Activated CD4-positive, alpha-beta T cell treated with anti-CD3 and anti-CD28 coated beads for 36 hours (primary cell): ENCODE data around the gene TLX3. TPM values are rescaled to one million over a fixed set of nuclear protein-coding genes. Genes with fewer than 3 reads are reported as not detected.
A peak's percentile ranks its signal among the peaks of the same experiment; 100 is the strongest.

ENCODE experiments used
- ATAC-seq: fragments of 200-7000 bp; cut with Tn5 transposase; one replicate; pipeline ENCODE4 v1.10.0; 2021; ENCODE audit warnings: mild to moderate bottlenecking, moderate library complexity
- CTCF ChIA-PET: fragments of 350-600 bp; sonication (Branson Sonifier 250); formaldehyde crosslinking; loops from one replicate; lab custom pipeline; 2021; ENCODE audit warnings: antibody characterized with exemption; lab: Charles Lee
- POLR2A ChIA-PET: fragments of 350-600 bp; sonication (Branson Sonifier 250); formaldehyde crosslinking; loops from one replicate; lab custom pipeline; 2021; ENCODE audit warnings: antibody characterized with exemption, inconsistent platforms; lab: Charles Lee
- DNase-seq: peaks from one replicate; pipeline ENCODE4 v3.0.0-alpha.2; 2020
- H3K27ac Mint-ChIP-seq: one replicate; pipeline ENCODE4 v1.8.0; 2021; ENCODE audit warnings: mixed read lengths
- H3K27me3 Mint-ChIP-seq: one replicate; pipeline ENCODE4 v1.8.0; 2021; ENCODE audit warnings: mixed read lengths
- H3K36me3 Mint-ChIP-seq: one replicate; pipeline ENCODE4 v1.8.0; 2021; ENCODE audit warnings: low read depth, mixed read lengths
- H3K4me1 Mint-ChIP-seq: one replicate; pipeline ENCODE4 v1.8.0; 2021; ENCODE audit warnings: mixed read lengths
- H3K4me3 Mint-ChIP-seq: one replicate; pipeline ENCODE4 v1.8.0; 2021; ENCODE audit warnings: mild to moderate bottlenecking, moderate library complexity, mixed read lengths
- H3K9me3 Mint-ChIP-seq: one replicate; pipeline ENCODE4 v1.8.0; 2021; ENCODE audit warnings: low read depth, mixed read lengths
- intact Hi-C, 2 experiments: fragments of 100-400 bp; cut with DNase I in 1 of 2; cut with micrococcal nuclease in 1 of 2; formaldehyde crosslinking; loops; one replicate each; pipeline versions ENCODE4 v1.14.2 to v1.15.1; 2022 to 2024; cut with DNase I, micrococcal nuclease
- total RNA-seq, 2 experiments: library from RNA; stranded (reverse); gene quantifications; one replicate each; pipeline ENCODE4 v1.2.3, GENCODE V29; 2021

Gene TLX3
- total RNA-seq, 2 experiments from 2014 or later = not detected

DNA sequence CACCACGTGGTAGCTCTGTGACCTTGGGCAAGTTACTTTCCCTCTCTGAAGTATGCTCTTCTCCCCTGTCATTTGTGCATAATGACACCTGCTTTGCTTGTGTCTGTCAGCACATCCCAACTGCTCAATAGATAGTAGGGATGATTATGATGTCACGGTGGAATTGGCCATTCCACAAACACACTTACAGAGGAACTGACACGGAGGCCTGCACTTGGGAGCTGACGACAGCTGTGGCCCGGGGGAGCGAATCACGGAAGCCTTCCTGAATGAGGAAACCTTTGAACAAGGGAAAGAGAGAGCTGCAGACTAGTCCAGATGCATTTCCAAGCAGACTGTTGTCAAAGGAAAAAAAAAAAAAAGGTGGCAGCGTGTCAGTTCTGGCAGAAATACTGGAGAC lies 21.0 kb downstream of the TLX3 start:
- Mint-ChIP-seq H3K9me3 (no peaks in the 10 kb centered on the region), H3K4me3 (no peak overlapping the region), H3K36me3 (no peaks in the 10 kb centered on the region), H3K4me1 (no peaks in the 10 kb centered on the region), H3K27me3 (peaks cover 26% of the 10 kb centered on the region), H3K27ac (no peak overlapping the region)
- intact Hi-C loops = no loop called here
- ChIA-PET POLR2A (no interaction called here), CTCF (interaction anchor here (0.6 to 1.5 kb wide), 2 partner anchors 12 to 964 kb away, joined by 3 to 5 read pairs; no protein-coding TSS in a partner anchor)
- no peak for ATAC-seq
- no peak for DNase-seq

DNA sequence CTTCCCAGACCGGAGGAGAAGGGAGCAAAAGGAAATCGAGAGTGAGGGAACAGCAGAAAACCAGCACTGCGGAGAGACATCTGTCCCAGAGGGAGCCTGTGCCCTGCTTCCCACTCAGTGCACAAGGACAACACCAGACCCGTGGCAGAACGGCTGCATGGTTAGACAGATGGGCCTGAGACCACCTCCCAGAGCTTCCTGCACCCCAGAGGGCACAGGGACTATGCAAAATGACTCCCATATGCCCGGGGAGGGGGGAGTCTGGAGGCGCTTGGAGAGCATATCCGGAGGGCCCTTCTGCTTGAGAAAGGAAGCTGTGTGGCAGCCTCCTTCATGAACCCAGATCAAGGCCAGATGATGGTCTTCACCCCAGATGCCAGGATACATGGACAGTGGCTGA lies 26.6 kb downstream of the TLX3 start:
- ATAC-seq = no peak
- intact Hi-C loops = loop anchor here (2.0 to 5.0 kb wide), 3 partner anchors 23 to 697 kb away; no protein-coding TSS in a partner anchor
- CTCF ChIA-PET = interaction anchor here (0.7 to 1.9 kb wide), 2 partner anchors 128 to 676 kb away, joined by 3 to 5 read pairs; no protein-coding TSS in a partner anchor

DNA sequence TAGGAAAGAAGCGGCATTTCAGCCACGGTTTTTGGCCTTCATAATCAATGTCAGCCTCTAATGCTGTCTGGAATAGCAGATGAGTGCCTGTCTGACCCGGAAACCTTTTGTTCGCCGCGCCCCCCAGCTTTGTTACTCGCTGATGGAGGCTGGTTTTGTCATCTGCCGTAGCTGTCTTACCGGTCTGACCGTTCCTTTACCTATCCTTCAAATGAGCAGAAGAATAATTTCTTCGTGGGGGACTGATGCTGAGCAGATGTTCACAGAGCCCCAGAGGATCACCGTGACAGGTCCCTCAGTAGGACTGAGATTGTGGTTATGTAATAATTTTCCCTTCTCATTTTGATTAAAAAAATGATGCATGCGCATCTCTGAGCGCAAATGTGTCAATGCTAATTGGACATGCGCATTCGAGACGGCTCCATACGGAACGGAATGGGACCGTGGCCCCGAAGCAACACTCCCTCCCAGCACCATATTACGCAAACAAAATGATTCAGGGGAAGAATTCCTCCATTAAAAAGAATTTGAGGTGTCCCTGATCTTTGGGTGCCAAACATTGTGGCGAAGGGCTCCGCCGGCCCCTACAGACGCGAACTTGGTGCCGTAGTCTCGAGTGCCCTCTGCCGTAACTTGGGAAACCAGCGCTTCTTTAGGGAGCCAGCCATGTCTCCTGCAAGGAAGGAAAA lies 27.6 kb downstream of the TLX3 start:
- H3K27me3 Mint-ChIP-seq = peaks cover 26% of the 10 kb centered on the region
- DNase-seq = peak; percentile 60

More for the DNA sequence above, 26.6 kb downstream of the TLX3 start:
- Mint-ChIP-seq H3K9me3 (no peaks in the 10 kb centered on the region), H3K4me1 (peaks cover 3% of the 10 kb centered on the region), H3K4me3 (no peak overlapping the region), H3K27me3 (peaks cover 26% of the 10 kb centered on the region), H3K27ac (no peak overlapping the region), H3K36me3 (no peaks in the 10 kb centered on the region)
- POLR2A ChIA-PET = no interaction called here
- DNase-seq = no peak

DNA sequence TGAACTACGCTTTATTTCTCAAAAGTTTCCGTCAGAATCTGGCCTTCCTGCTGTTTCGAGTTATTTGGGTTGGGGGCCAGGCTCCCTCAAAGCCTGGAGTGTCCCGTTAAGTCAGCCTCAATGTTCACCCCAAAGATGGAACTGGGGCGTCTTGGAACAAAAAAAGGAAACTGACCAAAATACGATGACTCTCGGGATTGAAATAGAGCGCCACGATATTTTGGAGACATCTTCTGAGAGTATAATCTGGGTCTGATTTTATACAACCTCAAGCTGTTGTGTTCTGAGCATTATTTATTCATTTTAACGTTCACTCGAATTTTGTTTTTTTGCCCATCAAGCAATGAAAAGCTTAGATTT lies 28.1 kb downstream of the TLX3 start:
- CTCF ChIA-PET = interaction anchor here (0.7 to 3.4 kb wide), 5 partner anchors 20 to 350 kb away, joined by 3 to 14 read pairs (median 5); no protein-coding TSS in a partner anchor
- Mint-ChIP-seq H3K9me3 (no peaks in the 10 kb centered on the region), H3K36me3 (no peaks in the 10 kb centered on the region), H3K4me3 (peak overlapping the region; percentile 39), H3K27ac (no peak overlapping the region), H3K4me1 (peaks cover 3% of the 10 kb centered on the region), H3K27me3 (peaks cover 25% of the 10 kb centered on the region)
- DNase-seq (no peak), ATAC-seq (no peak)
- intact Hi-C loops = loop anchor here (1.0 to 5.0 kb wide), 5 partner anchors 24 to 698 kb away; no protein-coding TSS in a partner anchor
- POLR2A ChIA-PET = no interaction called here

More for the DNA sequence above, 27.6 kb downstream of the TLX3 start:
- Mint-ChIP-seq H3K4me1 (peaks cover 3% of the 10 kb centered on the region), H3K9me3 (no peaks in the 10 kb centered on the region), H3K27ac (no peak overlapping the region), H3K4me3 (peak overlapping the region; percentile 39), H3K36me3 (no peaks in the 10 kb centered on the region)
- ChIA-PET POLR2A (no interaction called here), CTCF (interaction anchor here (0.7 to 1.9 kb wide), 5 partner anchors 21 to 349 kb away, joined by 3 to 6 read pairs (median 5); no protein-coding TSS in a partner anchor)
- intact Hi-C loops = loop anchor here (1.0 to 5.0 kb wide), 5 partner anchors 24 to 698 kb away; no protein-coding TSS in a partner anchor
- ATAC-seq = peak; percentile 61

DNA sequence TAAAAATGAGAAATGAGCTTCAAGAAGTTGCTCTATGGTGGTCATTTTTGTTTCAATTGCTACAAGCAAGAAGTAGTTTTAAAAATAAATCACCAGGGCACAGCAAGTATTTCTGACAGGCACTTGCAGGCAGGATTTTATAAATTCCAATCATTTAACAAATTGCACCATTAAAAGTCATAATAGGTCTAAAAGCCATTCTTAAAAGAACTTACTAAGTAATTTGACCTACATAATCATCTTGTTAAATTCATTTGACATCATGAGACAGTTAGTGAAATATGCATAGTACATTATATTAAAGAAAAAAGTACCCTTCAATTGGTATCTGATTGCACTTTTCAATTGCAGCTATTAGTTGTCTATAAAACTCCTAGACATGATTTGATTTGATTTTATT lies 31.0 kb downstream of the TLX3 start:
- CTCF ChIA-PET = interaction anchor here (1.0 to 3.4 kb wide), 3 partner anchors 68 to 701 kb away, joined by 4 to 14 read pairs (median 4); no protein-coding TSS in a partner anchor
- H3K9me3 Mint-ChIP-seq = no peaks in the 10 kb centered on the region
- no peak for ATAC-seq

DNA sequence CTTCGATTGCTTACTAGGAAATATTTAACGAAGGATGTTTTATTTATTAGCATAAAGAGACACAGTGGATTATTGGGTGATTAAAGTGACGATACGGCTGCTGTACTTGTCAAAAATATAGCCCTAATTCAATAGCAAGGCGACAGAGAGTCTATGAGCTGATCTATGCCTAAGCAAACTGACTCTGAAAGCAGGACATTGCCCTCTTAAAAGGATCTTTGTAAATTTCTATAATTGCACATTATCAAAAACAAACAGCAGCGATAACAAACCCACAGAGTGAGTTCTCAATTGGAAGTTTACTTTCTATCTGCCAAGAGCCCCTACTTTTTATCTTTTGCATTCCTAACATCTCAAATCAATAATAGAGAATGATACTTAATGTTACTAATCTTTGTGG lies 31.4 kb downstream of the TLX3 start:
- POLR2A ChIA-PET = no interaction called here
- Mint-ChIP-seq H3K9me3 (no peaks in the 10 kb centered on the region), H3K27me3 (peaks cover 17% of the 10 kb centered on the region), H3K36me3 (no peaks in the 10 kb centered on the region), H3K27ac (no peak overlapping the region), H3K4me1 (peaks cover 3% of the 10 kb centered on the region), H3K4me3 (no peak overlapping the region)
- no peak for DNase-seq
- ATAC-seq = no peak
- CTCF ChIA-PET = interaction anchor here (1.0 to 3.4 kb wide), 4 partner anchors 68 to 702 kb away, joined by 3 to 14 read pairs (median 4); no protein-coding TSS in a partner anchor
- intact Hi-C loops = no loop called here

More for the DNA sequence above, 31.0 kb downstream of the TLX3 start:
- H3K4me1 Mint-ChIP-seq = peaks cover 3% of the 10 kb centered on the region
- H3K4me3 Mint-ChIP-seq = no peak overlapping the region
- intact Hi-C loops = no loop called here
- DNase-seq = no peak
- POLR2A ChIA-PET = no interaction called here
- no peak overlapping the region for H3K27ac Mint-ChIP-seq
- H3K36me3 Mint-ChIP-seq = no peaks in the 10 kb centered on the region
- peaks cover 19% of the 10 kb centered on the region for H3K27me3 Mint-ChIP-seq

DNA sequence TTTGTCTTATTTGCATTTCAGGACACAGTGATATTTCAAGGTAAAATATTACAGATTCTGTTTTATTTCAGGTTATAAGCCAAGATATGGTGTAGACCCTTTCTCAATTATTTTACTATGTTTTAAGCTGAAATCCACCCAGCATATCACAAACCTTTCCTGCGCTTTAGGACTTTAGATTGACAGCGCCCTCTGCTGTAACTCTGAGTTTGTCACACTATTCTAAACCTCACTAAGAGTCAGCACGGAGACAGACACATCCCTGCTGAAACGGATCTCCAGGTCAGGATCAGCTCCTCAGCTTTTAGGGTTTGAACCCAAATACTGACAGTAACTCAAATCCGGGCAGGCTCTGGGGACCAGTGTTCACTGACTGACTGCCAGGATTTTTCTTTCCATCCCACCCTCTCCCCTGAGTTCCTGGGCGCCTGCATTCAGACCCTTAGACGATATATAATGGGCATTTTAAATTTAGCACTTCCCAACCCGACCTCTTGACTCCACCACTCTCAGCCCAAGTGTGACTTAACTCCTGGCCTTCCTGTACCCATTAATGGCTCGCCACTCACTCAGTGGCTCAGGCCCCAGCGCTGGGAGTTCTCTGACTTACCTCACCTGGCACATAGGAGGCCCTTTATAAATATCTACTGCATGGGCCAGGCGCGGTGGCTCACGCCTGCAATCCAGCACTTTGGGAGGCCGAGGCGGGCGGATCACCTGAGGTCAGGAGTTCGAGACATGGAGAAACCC lies 33.5 kb downstream of the TLX3 start:
- CTCF ChIA-PET = interaction anchor here (0.8 to 3.0 kb wide), 7 partner anchors 10 to 632 kb away, joined by 3 to 19 read pairs (median 4); no protein-coding TSS in a partner anchor
- Mint-ChIP-seq H3K27ac (no peak overlapping the region), H3K4me3 (no peak overlapping the region), H3K4me1 (no peaks in the 10 kb centered on the region), H3K27me3 (peaks cover 7% of the 10 kb centered on the region), H3K36me3 (no peaks in the 10 kb centered on the region), H3K9me3 (no peaks in the 10 kb centered on the region)
- POLR2A ChIA-PET = interaction anchor here (0.6 kb wide), 1 partner anchor 73 kb away, joined by 4 read pairs; no protein-coding TSS in a partner anchor
- intact Hi-C loops = loop anchor here (1.0 to 2.0 kb wide), 5 partner anchors 69 to 598 kb away; no protein-coding TSS in a partner anchor
- peak; percentile 63 for DNase-seq
- ATAC-seq = peak; percentile 72

DNA sequence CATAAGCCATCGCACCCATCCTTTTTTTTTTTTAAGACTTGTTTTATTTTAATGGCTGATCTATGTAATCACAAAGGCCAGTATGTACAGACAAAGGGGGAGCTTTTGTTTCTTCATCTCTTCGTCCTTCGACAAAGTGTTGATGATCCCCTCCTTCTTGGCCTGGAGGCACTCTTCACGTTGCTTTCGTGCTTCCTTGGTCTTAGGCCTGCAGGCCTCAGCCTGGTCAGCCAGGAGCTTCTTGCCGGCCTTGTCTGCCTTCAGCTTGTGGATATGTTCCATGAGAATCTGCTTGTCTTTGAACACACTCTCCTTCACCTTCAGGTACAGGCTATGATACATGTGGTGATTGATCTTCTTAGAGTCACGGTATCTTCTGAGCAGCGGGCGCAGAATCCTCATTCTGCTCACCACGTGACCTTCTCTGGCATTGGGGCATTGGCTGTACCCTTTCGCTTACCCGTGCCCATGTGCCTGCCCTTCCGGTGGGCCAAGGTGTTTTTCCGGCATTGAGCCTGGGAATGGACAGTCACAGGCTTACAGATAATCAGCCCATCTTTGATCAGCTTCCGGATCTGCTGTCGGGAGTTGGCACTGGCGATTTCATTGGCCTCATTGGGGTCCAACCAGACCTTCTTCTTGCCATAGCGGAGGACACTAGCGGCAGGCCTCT lies 36.0 kb downstream of the TLX3 start:
- no peak for DNase-seq
- no peaks in the 10 kb centered on the region for H3K27me3 Mint-ChIP-seq
- H3K4me3 Mint-ChIP-seq = no peak overlapping the region
- H3K9me3 Mint-ChIP-seq = no peaks in the 10 kb centered on the region
- no peaks in the 10 kb centered on the region for H3K4me1 Mint-ChIP-seq
- H3K36me3 Mint-ChIP-seq = no peaks in the 10 kb centered on the region
- POLR2A ChIA-PET = interaction anchor here (0.7 kb wide), 1 partner anchor 131 kb away, joined by 4 read pairs; no protein-coding TSS in a partner anchor
- no peak overlapping the region for H3K27ac Mint-ChIP-seq
- intact Hi-C loops = no loop called here
- ATAC-seq = no peak
- CTCF ChIA-PET = interaction anchor here (1.5 kb wide), 1 partner anchor 139 kb away, joined by 3 read pairs; no protein-coding TSS in a partner anchor

DNA sequence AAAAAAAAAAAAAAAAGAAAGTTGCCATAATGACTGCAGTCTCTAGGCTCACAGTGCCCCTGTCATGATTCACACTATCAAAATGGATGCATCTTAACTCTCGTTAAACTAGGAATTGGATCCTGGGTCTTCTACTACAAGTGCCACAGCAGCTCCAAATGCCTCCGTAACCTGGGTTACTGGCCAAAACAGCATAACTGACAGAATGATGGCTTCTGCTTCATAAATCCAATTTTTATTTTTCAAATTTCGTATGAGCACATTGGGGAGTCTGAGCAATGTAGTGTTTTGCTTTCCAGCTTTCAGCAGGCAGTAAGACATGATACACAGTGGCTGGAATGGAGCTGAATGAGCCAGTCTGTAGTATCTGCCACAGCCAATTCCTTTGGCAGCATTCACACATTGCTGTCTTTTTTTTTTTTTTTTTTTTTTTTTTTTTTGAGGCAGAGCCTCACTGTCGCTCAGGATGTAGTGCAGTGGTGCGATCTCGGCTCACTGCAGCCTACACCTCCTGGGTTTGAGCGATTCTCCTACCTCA lies 42.6 kb downstream of the TLX3 start:
- peaks cover 3% of the 10 kb centered on the region for H3K27me3 Mint-ChIP-seq
- POLR2A ChIA-PET = no interaction called here
- H3K4me3 Mint-ChIP-seq = no peak overlapping the region
- no peaks in the 10 kb centered on the region for H3K9me3 Mint-ChIP-seq
- intact Hi-C loops = no loop called here
- ATAC-seq = no peak
- peaks cover 3% of the 10 kb centered on the region for H3K4me1 Mint-ChIP-seq
- DNase-seq = no peak
- CTCF ChIA-PET = interaction anchor here (0.6 to 1.4 kb wide), 2 partner anchors 9 to 244 kb away, joined by 3 to 8 read pairs; no protein-coding TSS in a partner anchor
- no peaks in the 10 kb centered on the region for H3K36me3 Mint-ChIP-seq
- H3K27ac Mint-ChIP-seq = no peak overlapping the region

DNA sequence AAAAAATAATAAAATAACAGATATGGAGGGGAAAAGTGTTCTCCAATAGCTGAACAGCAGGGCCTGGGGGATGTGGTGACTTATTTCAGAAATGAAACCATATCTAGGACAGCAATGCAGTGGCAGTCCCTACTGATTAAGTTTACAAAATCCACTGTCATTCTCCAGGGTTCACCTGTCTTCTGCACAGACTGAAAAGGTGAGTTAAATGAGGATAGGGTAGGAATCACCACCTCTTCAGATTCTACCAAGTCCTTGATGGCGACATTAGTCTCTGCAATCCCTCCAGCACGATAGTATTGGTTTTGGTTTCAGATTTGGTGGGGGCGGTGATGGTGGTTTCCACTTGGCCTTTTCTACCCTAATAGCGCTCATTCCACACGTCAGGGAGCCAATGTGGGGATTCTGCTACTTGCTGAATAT lies 46.3 kb downstream of the TLX3 start:
- no peaks in the 10 kb centered on the region for H3K36me3 Mint-ChIP-seq
- peak; percentile 57 for DNase-seq
- ChIA-PET POLR2A (interaction anchor here (0.6 kb wide), 1 partner anchor 402 kb away, joined by 4 read pairs; no protein-coding TSS in a partner anchor), CTCF (no interaction called here)
- H3K9me3 Mint-ChIP-seq = no peaks in the 10 kb centered on the region
- no peak overlapping the region for H3K27ac Mint-ChIP-seq
- intact Hi-C loops = no loop called here
- no peak overlapping the region for H3K4me3 Mint-ChIP-seq
- H3K4me1 Mint-ChIP-seq = peaks cover 3% of the 10 kb centered on the region
- ATAC-seq = peak; percentile 84
- peaks cover 3% of the 10 kb centered on the region for H3K27me3 Mint-ChIP-seq
